Activated gamma-delta T cell treated with Interleukin-2 at 50 U/mL for 16 hours (primary cell): ENCODE measurements around the gene CCNT1.
"Not testable (repeated sequence)": the region's sequence is repeated elsewhere in the genome, so short reads cannot be mapped to it uniquely, and the experiment has no call there.

Source experiments
- DNase-seq: peaks from one replicate; pipeline ENCODE4 v3.0.0-alpha.2; 2020

CCNT1 gene

GRCh38 chr12:48690990-48691389, 25.5 kb downstream of the CCNT1 start:
- no peak for DNase-seq

- DNase-seq: no peak
Observed at GRCh38 chr12:48690436-48690835, 26.1 kb downstream of the CCNT1 start.

- DNase-seq: no peak
Observed at GRCh38 chr12:48688836-48689235, 27.7 kb downstream of the CCNT1 start.

GRCh38 chr12:48687592-48687991, 28.9 kb downstream of the CCNT1 start:
- DNase-seq: no peak

- no peak for DNase-seq
Observed at GRCh38 chr12:48686615-48687334, 29.7 kb downstream of the CCNT1 start.

- no peak for DNase-seq
Observed at GRCh38 chr12:48686037-48686595, 30.4 kb downstream of the CCNT1 start.

GRCh38 chr12:48683534-48683933, 33.0 kb downstream of the CCNT1 start:
- no peak for DNase-seq

GRCh38 chr12:48682927-48683326, 33.6 kb downstream of the CCNT1 start:
- no peak for DNase-seq

GRCh38 chr12:48682533-48682905, 34.0 kb downstream of the CCNT1 start:
- DNase-seq: not testable (repeated sequence)

GRCh38 chr12:48681710-48682532, 34.6 kb downstream of the CCNT1 start, which contains the start of gene KANSL2:
Gene KANSL2, minus strand, starts transcription at chr12:48682238. Its CDS starts 606 bp downstream, at chr12:48681632.
- peak; percentile 97 for DNase-seq

GRCh38 chr12:48681399-48681709, 35.2 kb downstream of the CCNT1 start:
- no peak for DNase-seq

- DNase-seq: no peak
Observed at GRCh38 chr12:48680861-48681260, 35.6 kb downstream of the CCNT1 start.

GRCh38 chr12:48678551-48679185, 37.8 kb downstream of the CCNT1 start:
- DNase-seq: no peak

GRCh38 chr12:48671231-48671856, 45.2 kb downstream of the CCNT1 start:
- no peak for DNase-seq

- DNase-seq: no peak
Observed at GRCh38 chr12:48668996-48669395, 47.5 kb downstream of the CCNT1 start.

- no peak for DNase-seq
Observed at GRCh38 chr12:48659863-48660262, 56.6 kb downstream of the CCNT1 start.

- no peak for DNase-seq
Observed at GRCh38 chr12:48651681-48652080, 64.8 kb downstream of the CCNT1 start.

GRCh38 chr12:48645354-48645753, 71.2 kb downstream of the CCNT1 start:
- not testable (repeated sequence) for DNase-seq

- DNase-seq: no peak
Observed at GRCh38 chr12:48643011-48643410, 73.5 kb downstream of the CCNT1 start.

- not testable (repeated sequence) for DNase-seq
Observed at GRCh38 chr12:48641752-48642555, 74.6 kb downstream of the CCNT1 start.

- no peak for DNase-seq
Observed at GRCh38 chr12:48640854-48641253, 75.7 kb downstream of the CCNT1 start.

GRCh38 chr12:48640428-48640827, 76.1 kb downstream of the CCNT1 start:
- no peak for DNase-seq
